Fibroblast of lung (primary cell): Measurements from ENCODE around the gene SORL1. TPM values are rescaled to one million over a fixed set of nuclear protein-coding genes. Genes with fewer than 3 reads are reported as not detected.

Experiments
- DNase-seq, 2 donors: peaks; one replicate each; pipeline versions ENCODE4 v3.0.0 to v3.0.0-alpha.2; 2010; ENCODE audit warnings: low read depth in 2 of 2
- H2AFZ ChIP-seq: 2 replicates; pipeline ENCODE4 v1.5.1; 2012; ENCODE audit warnings: low read length, control low read depth, inconsistent platforms
- H3K27ac ChIP-seq: 2 replicates; pipeline ENCODE4 v1.5.1; 2011; ENCODE audit warnings: low read length, control low read depth; ENCODE audit not compliant: insufficient read depth
- H3K27me3 ChIP-seq: 2 replicates; pipeline ENCODE4 v1.5.1; 2011; ENCODE audit warnings: mild to moderate bottlenecking, low read length; ENCODE audit not compliant: control insufficient read depth, insufficient read depth
- H3K36me3 ChIP-seq: 2 replicates; pipeline ENCODE4 v1.5.1; 2011; ENCODE audit warnings: low read length; ENCODE audit not compliant: control insufficient read depth, insufficient read depth
- H3K4me1 ChIP-seq: 2 replicates; pipeline ENCODE4 v1.5.1; 2011; ENCODE audit warnings: low read length; ENCODE audit not compliant: control insufficient read depth, insufficient read depth; ENCODE audit errors: extremely low read depth
- H3K4me2 ChIP-seq: 2 replicates; pipeline ENCODE4 v1.5.1; 2011; ENCODE audit warnings: low read length, control low read depth; ENCODE audit not compliant: insufficient read depth; ENCODE audit errors: extremely low read depth
- H3K4me3 ChIP-seq, 4 experiments: fragments of 200-600 bp in 1 of 4; sonication (generic) in 1 of 4; replicated peaks in 1 of 4; 2 replicates each; pipeline ENCODE4 v1.5.1; 2011 to 2016; ENCODE audit warnings: low read length in 4 of 4, low read depth in 3 of 4, mild to moderate bottlenecking in 3 of 4, control low read depth in 2 of 4, inconsistent platforms in 1 of 4, mixed read lengths in 1 of 4; ENCODE audit not compliant: insufficient read depth in 1 of 4; ENCODE audit errors: control extremely low read depth in 1 of 4
- H3K79me2 ChIP-seq: 2 replicates; pipeline ENCODE4 v1.5.1; 2012; ENCODE audit warnings: mild to moderate bottlenecking, low read length, inconsistent platforms; ENCODE audit not compliant: control insufficient read depth, insufficient read depth
- H3K9ac ChIP-seq: 2 replicates; pipeline ENCODE4 v1.5.1; 2011; ENCODE audit warnings: mild to moderate bottlenecking, low read length, control low read depth; ENCODE audit not compliant: insufficient read depth
- H3K9me3 ChIP-seq: 2 replicates; pipeline ENCODE4 v1.5.1; 2012; ENCODE audit warnings: low read depth, low read length; ENCODE audit not compliant: control insufficient read depth, insufficient read depth
- H4K20me1 ChIP-seq: 2 replicates; pipeline ENCODE4 v1.5.1; 2011; ENCODE audit warnings: low read length; ENCODE audit not compliant: control insufficient read depth, insufficient read depth; ENCODE audit errors: extremely low read depth
- CTCF ChIP-seq, 2 donors: IDR thresholded peaks in 1 of 2; conservative IDR thresholded peaks in 1 of 2; 1 replicate in 1 of 2; 2 replicates in 1 of 2; pipeline ENCODE4 v1.5.1; 2011 to 2012; ENCODE audit warnings: low read length in 2 of 2, control low read depth in 1 of 2, inconsistent platforms in 1 of 2, low read depth in 1 of 2, mild to moderate bottlenecking in 1 of 2
- EZH2 ChIP-seq: IDR thresholded peaks from 2 replicates; pipeline ENCODE4 v1.5.1; 2012; ENCODE audit warnings: low read length, control low read depth, mild to moderate bottlenecking; ENCODE audit errors: missing control alignments
- polyA plus RNA-seq, 2 donors: library from polyadenylated mRNA; depleted of rRNA in 1 of 2; stranded (reverse) in 1 of 2; unstranded in 1 of 2; fragments of >200 nt; gene quantifications; 2 replicates each; pipeline ENCODE4 v1.2.1, GENCODE V29; 2011 to 2012; ENCODE audit warnings: missing spikeins in 1 of 2
- total RNA-seq: library from RNA; depleted of rRNA; stranded (reverse); fragments of >200 nt; gene quantifications from 2 replicates; pipeline ENCODE4 v1.2.1, GENCODE V29; 2014

SORL1 gene
- total and polyA plus RNA-seq, 2 donors (not counting 1 experiment from before 2014, with no cell fraction given), result 0.58 to 10.9 TPM

GRCh38 chr11:121583825-121584224 lies 131.7 kb downstream of the SORL1 start:
- Histone ChIP-seq H3K4me1 (no peaks in the 10 kb centered on the region), H4K20me1 (no peaks in the 10 kb centered on the region), H3K36me3 (no peaks in the 10 kb centered on the region), H3K27ac (no peak overlapping the region), H3K79me2 (no peaks in the 10 kb centered on the region), H3K9me3 (no peaks in the 10 kb centered on the region), H2AFZ (no peak overlapping the region), H3K4me3 (no peak overlapping the region), H3K9ac (no peak overlapping the region), H3K4me2 (no peak overlapping the region), H3K27me3 (no peaks in the 10 kb centered on the region)
- no peak for TF ChIP-seq CTCF (conservative IDR thresholded peaks at IDR 0.05 in 1 of 2, IDR thresholded peaks at IDR 0.05 in 1 of 2; ENCODE audit: low read depth in 1 of 2, low read length in 2 of 2)
- no peak for TF ChIP-seq EZH2
- no peak for DNase-seq

GRCh38 chr11:121586750-121587149 lies 134.6 kb downstream of the SORL1 start:
- Histone ChIP-seq H3K4me2 (no peak overlapping the region), H3K36me3 (no peaks in the 10 kb centered on the region), H3K27me3 (no peaks in the 10 kb centered on the region), H3K4me3 (no peak overlapping the region), H2AFZ (no peak overlapping the region), H3K9ac (no peak overlapping the region), H4K20me1 (no peaks in the 10 kb centered on the region), H3K9me3 (no peaks in the 10 kb centered on the region), H3K79me2 (no peaks in the 10 kb centered on the region), H3K4me1 (no peaks in the 10 kb centered on the region), H3K27ac (no peak overlapping the region)
- no peak for TF ChIP-seq CTCF (conservative IDR thresholded peaks at IDR 0.05 in 1 of 2, IDR thresholded peaks at IDR 0.05 in 1 of 2; ENCODE audit: low read depth in 1 of 2, low read length in 2 of 2)
- no peak for TF ChIP-seq EZH2
- no peak for DNase-seq

- no peak overlapping the region for H2AFZ ChIP-seq
- DNase-seq, result no peak
- no peaks in the 10 kb centered on the region for H3K9me3 ChIP-seq
- no peaks in the 10 kb centered on the region for H3K79me2 ChIP-seq
- no peaks in the 10 kb centered on the region for H3K4me1 ChIP-seq
- TF ChIP-seq EZH2 (no peak), CTCF (conservative IDR thresholded peaks at IDR 0.05 in 1 of 2, IDR thresholded peaks at IDR 0.05 in 1 of 2; ENCODE audit: low read depth in 1 of 2, low read length in 2 of 2) (no peak)
- H3K27ac ChIP-seq, result no peak overlapping the region
- H4K20me1 ChIP-seq, result no peaks in the 10 kb centered on the region
- H3K36me3 ChIP-seq, result no peaks in the 10 kb centered on the region
- no peak overlapping the region for H3K9ac ChIP-seq
- no peaks in the 10 kb centered on the region for H3K27me3 ChIP-seq
- H3K4me2 ChIP-seq, result no peak overlapping the region
- no peak overlapping the region for H3K4me3 ChIP-seq
Observed at GRCh38 chr11:121587182-121587581, 135.1 kb downstream of the SORL1 start.
